Hepatocyte (in vitro differentiated cells): ENCODE data around the gene CLEC16A.

ENCODE experiments used
- EZH2phosphoT487 ChIP-seq: fragments of 200-600 bp; sonication (generic); IDR thresholded peaks from one replicate; pipeline ENCODE4 v1.6.1; 2018; ENCODE audit warnings: antibody characterized with exemption, mild to moderate bottlenecking, low read depth, moderate library complexity; ENCODE audit not compliant: unreplicated experiment, severe bottlenecking
- TF ChIP-seq, protein P1 (sequence below): fragments of 200-600 bp; sonication (generic); IDR thresholded peaks from 2 replicates; pipeline ENCODE4 v1.5.1; 2016; ENCODE audit warnings: antibody characterized with exemption, mild to moderate bottlenecking; ENCODE audit not compliant: poor library complexity

DNA sequence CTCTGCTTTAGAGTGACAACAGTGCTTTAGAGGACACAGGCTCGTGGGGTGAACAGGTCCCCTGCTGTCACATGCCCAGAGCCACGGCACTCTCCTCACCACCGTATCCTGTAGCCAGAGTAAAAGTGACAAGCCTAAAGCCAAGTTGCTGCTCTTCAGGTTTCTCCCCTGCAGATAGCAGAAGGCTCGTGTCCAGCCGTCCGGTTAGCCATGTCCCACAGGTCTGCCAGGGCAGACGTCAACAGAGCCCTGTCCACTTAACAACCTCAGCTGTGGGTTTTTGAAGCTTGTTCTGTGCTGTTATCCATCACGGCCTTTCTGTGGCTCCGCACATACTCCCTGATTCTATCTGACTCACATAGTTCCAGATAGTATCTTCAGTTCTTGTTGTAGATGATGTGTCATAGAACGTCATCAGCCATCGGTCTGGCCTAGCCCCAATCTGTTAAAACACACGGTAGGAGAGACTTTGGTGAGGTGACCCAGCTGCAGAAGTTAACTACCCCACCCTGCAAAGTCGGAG lies 211.0 kb downstream of the CLEC16A start:
- TF ChIP-seq, protein P1, sequence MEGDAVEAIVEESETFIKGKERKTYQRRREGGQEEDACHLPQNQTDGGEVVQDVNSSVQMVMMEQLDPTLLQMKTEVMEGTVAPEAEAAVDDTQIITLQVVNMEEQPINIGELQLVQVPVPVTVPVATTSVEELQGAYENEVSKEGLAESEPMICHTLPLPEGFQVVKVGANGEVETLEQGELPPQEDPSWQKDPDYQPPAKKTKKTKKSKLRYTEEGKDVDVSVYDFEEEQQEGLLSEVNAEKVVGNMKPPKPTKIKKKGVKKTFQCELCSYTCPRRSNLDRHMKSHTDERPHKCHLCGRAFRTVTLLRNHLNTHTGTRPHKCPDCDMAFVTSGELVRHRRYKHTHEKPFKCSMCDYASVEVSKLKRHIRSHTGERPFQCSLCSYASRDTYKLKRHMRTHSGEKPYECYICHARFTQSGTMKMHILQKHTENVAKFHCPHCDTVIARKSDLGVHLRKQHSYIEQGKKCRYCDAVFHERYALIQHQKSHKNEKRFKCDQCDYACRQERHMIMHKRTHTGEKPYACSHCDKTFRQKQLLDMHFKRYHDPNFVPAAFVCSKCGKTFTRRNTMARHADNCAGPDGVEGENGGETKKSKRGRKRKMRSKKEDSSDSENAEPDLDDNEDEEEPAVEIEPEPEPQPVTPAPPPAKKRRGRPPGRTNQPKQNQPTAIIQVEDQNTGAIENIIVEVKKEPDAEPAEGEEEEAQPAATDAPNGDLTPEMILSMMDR, result no peak
- no peak for TF ChIP-seq EZH2phosphoT487
